ENCODE results near the gene MYO9A. TPM values are rescaled to one million over a fixed set of nuclear protein-coding genes. Genes with fewer than 3 reads are reported as not detected.

MYO9A gene
- total RNA-seq, 5 donors from 2014 or later (not counting 1 experiment from before 2014, with no cell fraction given) = 35.8 to 39.1 (median 38.2) TPM

- H3K36me3 Mint-ChIP-seq = no peaks in the 10 kb centered on the region
- ChIA-PET POLR2A (interaction anchor here (0.6 kb wide), 2 partner anchors 159 to 1423 kb away, joined by 3 to 5 read pairs; no protein-coding TSS in a partner anchor), CTCF (interaction anchor here (0.6 to 1.3 kb wide), 5 partner anchors 26 to 295 kb away, joined by 3 to 15 read pairs (median 3); no protein-coding TSS in a partner anchor)
- no peaks in the 10 kb centered on the region for H3K4me1 ChIP-seq (ENCODE audit: control insufficient read depth in 1 of 2, extremely low read depth in 1 of 2, insufficient read depth in 2 of 2, low read length in 2 of 2)
- H3K27ac Mint-ChIP-seq = no peak overlapping the region
- H3K27me3 Mint-ChIP-seq = peaks cover 0 to 21% of the 10 kb centered on the region in 2 donors
- no peaks in the 10 kb centered on the region for H3K9me3 Mint-ChIP-seq
- WGBS (ENCODE audit: insufficient coverage) = 80% methylated on average over 1 of the region's 6 CpGs
- no peak overlapping the region for H3K4me3 ChIP-seq (ENCODE audit: control insufficient read depth in 1 of 2, extremely low read depth in 1 of 2, low read length in 1 of 2)
- H3K9me3 ChIP-seq = no peaks in the 10 kb centered on the region
- no peak overlapping the region for H3K4me3 Mint-ChIP-seq
- H3K4me1 Mint-ChIP-seq = peaks cover 0 to 6% (median 3%) of the 10 kb centered on the region in 3 donors
- peaks cover 0 to 14% of the 10 kb centered on the region in 2 experiments for H3K27me3 ChIP-seq (replicated peaks in 1 of 2; ENCODE audit: control insufficient read depth in 2 of 2, extremely low read depth in 1 of 2, insufficient read depth in 2 of 2, low read length in 1 of 2)
- no peak overlapping the region for H3K27ac ChIP-seq (ENCODE audit: low read length)
- ATAC-seq (replicated peaks in 1 of 4) = no peak
- H3K36me3 ChIP-seq (ENCODE audit: control insufficient read depth in 2 of 2, extremely low read depth in 1 of 2, insufficient read depth in 1 of 2, low read length in 1 of 2) = no peaks in the 10 kb centered on the region
- no peak for DNase-seq
Observed at GRCh38 chr15:71779073-71779797, 338.7 kb downstream of the MYO9A start.

DNA sequence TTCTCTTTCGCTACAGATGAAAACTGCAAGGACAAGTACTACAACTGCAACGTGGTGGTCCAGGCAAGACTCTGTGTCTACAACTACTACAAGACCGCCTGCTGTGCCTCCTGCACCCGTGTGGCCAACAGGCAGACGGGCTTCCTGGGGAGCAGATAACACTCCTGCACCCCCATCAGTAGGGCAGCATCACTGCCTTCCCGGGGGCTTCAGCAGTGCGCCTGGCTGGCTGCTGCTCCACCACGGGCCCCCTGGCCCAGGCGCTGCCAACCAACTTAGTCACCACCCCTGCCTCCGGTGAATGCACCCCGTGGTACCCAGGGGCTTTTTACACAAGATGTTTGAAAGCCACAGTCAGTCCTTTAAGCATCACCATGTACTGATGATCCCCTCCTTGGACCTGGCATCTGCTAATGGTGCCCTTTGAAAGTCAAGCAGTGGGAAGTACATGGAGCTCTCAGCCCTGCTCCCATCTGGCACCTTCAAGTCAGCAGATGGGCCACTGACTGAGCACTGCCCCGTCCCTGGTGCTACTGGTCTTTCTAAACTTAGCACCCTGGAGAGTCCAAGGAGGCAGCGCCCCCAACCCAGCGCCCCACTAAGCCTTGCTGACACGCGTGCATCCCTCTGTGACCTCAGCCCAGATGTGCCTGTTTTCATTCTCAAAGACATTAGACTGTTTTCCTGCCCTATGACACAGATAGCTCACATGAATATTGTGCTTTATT lies 340.6 kb downstream of the MYO9A start:
- CTCF ChIA-PET = interaction anchor here (0.5 kb wide), 2 partner anchors 378 to 381 kb away, joined by 3 read pairs; no protein-coding TSS in a partner anchor
- no peak overlapping the region for H3K27ac Mint-ChIP-seq
- Histone ChIP-seq H3K4me3 (ENCODE audit: control insufficient read depth in 1 of 2, extremely low read depth in 1 of 2, low read length in 1 of 2) (no peak overlapping the region), H3K27ac (ENCODE audit: low read length) (no peak overlapping the region), H3K36me3 (ENCODE audit: control insufficient read depth in 2 of 2, extremely low read depth in 1 of 2, insufficient read depth in 1 of 2, low read length in 1 of 2) (no peaks in the 10 kb centered on the region), H3K9me3 (no peaks in the 10 kb centered on the region), H3K4me1 (ENCODE audit: control insufficient read depth in 1 of 2, extremely low read depth in 1 of 2, insufficient read depth in 2 of 2, low read length in 2 of 2) (no peaks in the 10 kb centered on the region), H3K27me3 (replicated peaks in 1 of 2; ENCODE audit: control insufficient read depth in 2 of 2, extremely low read depth in 1 of 2, insufficient read depth in 2 of 2, low read length in 1 of 2) (peaks cover 0 to 8% of the 10 kb centered on the region in 2 experiments)
- POLR2A ChIA-PET = no interaction called here
- H3K4me3 Mint-ChIP-seq = no peak overlapping the region
- ATAC-seq (replicated peaks in 1 of 4) (no peak), DNase-seq (no peak)
- peaks cover 0 to 12% of the 10 kb centered on the region in 2 donors for H3K27me3 Mint-ChIP-seq
- WGBS (ENCODE audit: insufficient coverage) = 84% methylated on average over 13 of the region's 16 CpGs
- peaks cover 0 to 6% (median 3%) of the 10 kb centered on the region in 3 donors for H3K4me1 Mint-ChIP-seq
- H3K36me3 Mint-ChIP-seq = no peaks in the 10 kb centered on the region
- no peaks in the 10 kb centered on the region for H3K9me3 Mint-ChIP-seq

DNA sequence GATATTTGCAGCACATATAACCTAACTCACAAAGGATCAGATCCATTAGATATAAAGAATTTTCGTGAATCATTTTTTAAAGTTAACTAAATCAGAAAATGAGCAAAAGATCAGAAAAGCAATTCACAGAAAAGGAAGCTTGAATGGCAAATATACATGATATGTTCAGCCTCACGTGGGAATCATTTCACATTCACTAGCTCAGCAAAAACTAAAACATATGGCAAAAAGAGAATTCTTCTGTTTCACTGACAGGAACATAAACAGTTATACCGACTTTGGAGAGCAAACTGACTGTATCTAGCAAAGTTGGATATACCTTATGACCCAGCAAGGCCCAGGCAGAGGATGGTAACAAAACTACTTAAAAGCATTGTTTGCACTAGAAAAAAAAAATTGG lies 341.6 kb downstream of the MYO9A start:
- Mint-ChIP-seq H3K36me3 (no peaks in the 10 kb centered on the region), H3K27ac (no peak overlapping the region), H3K27me3 (peaks cover 0 to 7% of the 10 kb centered on the region in 2 donors), H3K4me1 (peaks cover 0 to 6% (median 3%) of the 10 kb centered on the region in 3 donors), H3K9me3 (no peaks in the 10 kb centered on the region), H3K4me3 (no peak overlapping the region)
- Histone ChIP-seq H3K27me3 (replicated peaks in 1 of 2; ENCODE audit: control insufficient read depth in 2 of 2, extremely low read depth in 1 of 2, insufficient read depth in 2 of 2, low read length in 1 of 2) (no peaks in the 10 kb centered on the region), H3K36me3 (ENCODE audit: control insufficient read depth in 2 of 2, extremely low read depth in 1 of 2, insufficient read depth in 1 of 2, low read length in 1 of 2) (no peaks in the 10 kb centered on the region), H3K4me3 (ENCODE audit: control insufficient read depth in 1 of 2, extremely low read depth in 1 of 2, low read length in 1 of 2) (no peak overlapping the region), H3K9me3 (no peaks in the 10 kb centered on the region), H3K4me1 (ENCODE audit: control insufficient read depth in 1 of 2, extremely low read depth in 1 of 2, insufficient read depth in 2 of 2, low read length in 2 of 2) (no peaks in the 10 kb centered on the region), H3K27ac (ENCODE audit: low read length) (no peak overlapping the region)
- DNase-seq (no peak), ATAC-seq (replicated peaks in 1 of 4) (no peak)
- ChIA-PET POLR2A (no interaction called here), CTCF (no interaction called here)
- 67% methylated on average over 2 of the region's 3 CpGs for WGBS (ENCODE audit: insufficient coverage)

DNA sequence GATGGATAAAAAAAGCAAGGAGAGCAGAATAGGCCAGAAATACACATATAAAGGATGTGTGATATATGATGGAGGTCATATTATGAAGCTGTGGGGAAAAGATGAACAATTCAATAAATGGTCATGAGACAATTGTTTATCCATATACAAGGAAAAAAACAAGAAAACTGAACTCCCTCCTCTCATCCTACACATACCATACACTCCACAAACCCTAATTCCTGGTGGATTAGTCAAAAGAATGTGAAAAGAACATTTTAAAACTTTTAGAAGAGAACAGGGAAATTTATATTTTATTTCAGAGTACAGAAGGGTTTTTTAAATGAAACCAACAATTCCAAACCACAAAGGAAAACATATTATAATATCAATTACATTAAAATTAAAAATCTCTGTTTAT lies 342.1 kb downstream of the MYO9A start:
- Mint-ChIP-seq H3K9me3 (no peaks in the 10 kb centered on the region), H3K4me1 (peaks cover 0 to 6% (median 3%) of the 10 kb centered on the region in 3 donors), H3K4me3 (no peak overlapping the region), H3K27ac (no peak overlapping the region), H3K36me3 (no peaks in the 10 kb centered on the region), H3K27me3 (peaks cover 0 to 3% of the 10 kb centered on the region in 2 donors)
- Histone ChIP-seq H3K36me3 (ENCODE audit: control insufficient read depth in 2 of 2, extremely low read depth in 1 of 2, insufficient read depth in 1 of 2, low read length in 1 of 2) (no peaks in the 10 kb centered on the region), H3K4me3 (ENCODE audit: control insufficient read depth in 1 of 2, extremely low read depth in 1 of 2, low read length in 1 of 2) (no peak overlapping the region), H3K27me3 (replicated peaks in 1 of 2; ENCODE audit: control insufficient read depth in 2 of 2, extremely low read depth in 1 of 2, insufficient read depth in 2 of 2, low read length in 1 of 2) (no peaks in the 10 kb centered on the region), H3K9me3 (no peaks in the 10 kb centered on the region), H3K4me1 (ENCODE audit: control insufficient read depth in 1 of 2, extremely low read depth in 1 of 2, insufficient read depth in 2 of 2, low read length in 2 of 2) (no peaks in the 10 kb centered on the region), H3K27ac (ENCODE audit: low read length) (no peak overlapping the region)
- ATAC-seq (replicated peaks in 1 of 4) (no peak), DNase-seq (no peak)
- ChIA-PET CTCF (no interaction called here), POLR2A (no interaction called here)

DNA sequence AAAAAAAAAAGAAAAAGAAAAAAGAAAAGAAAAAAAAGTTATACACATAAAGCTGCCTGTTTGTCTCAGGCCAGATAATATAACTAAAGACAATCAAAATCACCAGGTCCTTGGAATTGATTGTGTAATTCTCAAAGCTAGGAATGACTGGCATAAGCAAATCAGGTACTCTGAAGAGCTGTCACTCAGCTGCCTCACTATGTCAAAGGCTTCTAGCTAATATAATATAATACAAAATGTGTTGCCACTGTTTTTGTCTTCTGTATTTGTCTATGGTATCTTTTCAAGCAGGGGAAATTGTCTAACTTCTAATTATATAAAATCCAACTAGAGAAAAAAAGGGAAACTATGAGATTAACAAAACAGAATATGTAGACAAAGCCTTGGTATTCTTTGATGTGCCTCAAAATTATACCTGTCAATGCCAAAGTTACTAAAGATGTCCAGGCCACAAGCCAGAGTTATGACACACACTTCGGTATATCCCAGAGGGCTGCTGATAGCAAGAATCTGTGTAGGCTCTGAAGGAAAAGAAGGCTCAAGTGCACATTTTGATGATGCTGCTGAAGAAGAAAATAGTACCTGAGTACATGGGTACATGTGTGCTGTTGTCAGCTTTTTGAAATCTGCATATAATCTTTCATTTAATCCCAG lies 344.6 kb downstream of the MYO9A start:
- no peaks in the 10 kb centered on the region for H3K9me3 Mint-ChIP-seq
- peaks cover 0 to under 1% of the 10 kb centered on the region in 2 donors for H3K27me3 Mint-ChIP-seq
- no peaks in the 10 kb centered on the region for H3K4me1 ChIP-seq (ENCODE audit: control insufficient read depth in 1 of 2, extremely low read depth in 1 of 2, insufficient read depth in 2 of 2, low read length in 2 of 2)
- H3K27ac Mint-ChIP-seq = no peak overlapping the region
- H3K36me3 Mint-ChIP-seq = no peaks in the 10 kb centered on the region
- H3K4me1 Mint-ChIP-seq = no peaks in the 10 kb centered on the region
- no peaks in the 10 kb centered on the region for H3K27me3 ChIP-seq (replicated peaks in 1 of 2; ENCODE audit: control insufficient read depth in 2 of 2, extremely low read depth in 1 of 2, insufficient read depth in 2 of 2, low read length in 1 of 2)
- 100% methylated on average over 1 of the region's 1 CpG for WGBS (ENCODE audit: insufficient coverage)
- ChIA-PET POLR2A (no interaction called here), CTCF (interaction anchor here (0.7 to 0.8 kb wide), 4 partner anchors 11 to 383 kb away, joined by 3 to 6 read pairs (median 4); no protein-coding TSS in a partner anchor)
- no peaks in the 10 kb centered on the region for H3K36me3 ChIP-seq (ENCODE audit: control insufficient read depth in 2 of 2, extremely low read depth in 1 of 2, insufficient read depth in 1 of 2, low read length in 1 of 2)
- H3K4me3 Mint-ChIP-seq = no peak overlapping the region
- H3K27ac ChIP-seq (ENCODE audit: low read length) = no peak overlapping the region
- DNase-seq = no peak
- no peak for ATAC-seq (replicated peaks in 1 of 4)
- no peak overlapping the region for H3K4me3 ChIP-seq (ENCODE audit: control insufficient read depth in 1 of 2, extremely low read depth in 1 of 2, low read length in 1 of 2)
- no peaks in the 10 kb centered on the region for H3K9me3 ChIP-seq
